ENCODE results near the gene LRRC10B.
"Not testable (repeated sequence)": the region's sequence is repeated elsewhere in the genome, so short reads cannot be mapped to it uniquely, and the experiment has no call there.

Gene LRRC10B

DNA sequence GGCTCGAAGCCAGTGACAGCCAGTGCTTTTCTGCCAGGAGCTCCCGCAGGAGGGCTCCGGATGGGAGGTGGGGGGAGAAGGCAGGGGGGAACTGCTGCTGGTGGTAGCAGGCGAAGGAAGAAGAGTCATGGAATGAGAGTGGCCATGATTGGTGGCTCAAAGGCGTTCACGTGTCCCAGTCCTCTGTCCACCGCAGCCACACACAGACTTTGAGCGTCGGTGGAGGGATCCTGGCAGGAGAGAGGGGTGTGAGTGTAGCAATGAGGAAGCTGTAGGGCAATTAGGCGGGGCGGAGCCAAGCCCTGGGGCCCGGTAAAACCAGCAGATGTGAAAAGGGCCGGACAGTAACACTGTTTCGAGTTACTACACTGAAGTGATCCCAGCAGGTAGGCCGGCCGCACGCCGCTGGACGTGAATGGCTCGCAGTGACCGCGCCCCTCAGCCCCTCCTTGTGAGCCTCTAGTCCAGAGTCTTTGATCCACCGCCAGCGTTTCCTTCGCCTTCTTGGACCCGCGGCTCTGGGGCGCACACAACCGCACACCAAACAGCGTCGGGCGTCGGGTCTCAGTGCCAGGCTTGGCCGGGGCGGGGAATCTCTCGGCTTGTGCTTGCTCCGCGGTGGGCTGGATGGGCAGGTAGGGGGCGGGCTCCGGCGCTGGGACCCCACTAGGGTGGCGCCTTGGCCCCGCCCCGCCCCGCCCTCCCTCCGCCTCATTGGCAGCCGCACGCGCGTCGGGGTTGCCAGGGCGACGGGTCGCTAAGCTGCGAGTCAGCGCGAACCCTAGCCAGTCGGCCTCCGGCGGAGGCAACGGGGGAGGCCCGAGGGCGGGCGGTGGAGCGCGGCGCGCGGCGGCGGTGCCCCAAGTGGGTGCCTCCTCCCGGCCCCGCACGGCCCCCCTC lies at the start of gene LRRC10B:
TSS of gene LRRC10B (plus strand) at position 788 of the 900 bp plus-strand sequence. CDS start 250 bp downstream, outside the sequence.
- no peak within 1 kb of the TSS for H3K27ac ChIP-seq (ENCODE audit: low read depth, low read length)
- peak within 1 kb of the TSS; percentile 27 for H3K9ac ChIP-seq (ENCODE audit: low read length)
- H3K4me1 ChIP-seq (ENCODE audit: control insufficient read depth, insufficient read depth, low read length), result peaks cover 29% of the 10 kb centered on the region
- no peaks in the 10 kb centered on the region for H3K9me3 ChIP-seq (ENCODE audit: control insufficient read depth, insufficient read depth, low read depth, low read length)
- peaks cover 46% of the 10 kb centered on the region for H3K27me3 ChIP-seq (ENCODE audit: control insufficient read depth, insufficient read depth, low read length)
- no peaks in the 10 kb centered on the region for H3K36me3 ChIP-seq (ENCODE audit: control insufficient read depth, insufficient read depth, low read length)
- H3K4me3 ChIP-seq (ENCODE audit: low read depth, low read length), result peak within 1 kb of the TSS; percentile 73

DNA sequence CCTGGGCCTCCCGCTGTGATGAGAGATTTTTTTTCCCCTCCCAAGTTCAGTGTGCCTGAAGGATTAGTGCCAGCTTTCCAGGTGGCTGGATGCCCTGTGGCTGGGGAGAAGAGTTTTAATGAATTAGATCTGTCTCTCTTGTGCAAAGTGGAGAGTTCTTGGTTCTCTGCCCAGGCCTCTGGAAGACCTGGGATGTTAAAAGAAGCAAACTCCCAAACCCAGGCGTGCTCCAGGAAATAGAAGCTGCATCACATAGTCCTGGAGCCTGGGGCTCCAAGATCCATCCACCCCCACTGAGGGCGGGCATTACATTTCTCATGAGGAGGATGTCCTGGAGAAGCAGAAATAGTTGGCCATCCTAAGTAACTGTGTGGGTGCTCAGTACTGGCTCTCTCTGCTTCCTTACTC lies 48.1 kb upstream of the LRRC10B start:
- Histone ChIP-seq H3K27ac (ENCODE audit: low read depth, low read length) (no peak overlapping the region), H3K27me3 (ENCODE audit: control insufficient read depth, insufficient read depth, low read length) (no peaks in the 10 kb centered on the region), H3K4me1 (ENCODE audit: control insufficient read depth, insufficient read depth, low read length) (no peaks in the 10 kb centered on the region), H3K9me3 (ENCODE audit: control insufficient read depth, insufficient read depth, low read depth, low read length) (no peaks in the 10 kb centered on the region), H3K36me3 (ENCODE audit: control insufficient read depth, insufficient read depth, low read length) (peaks cover 3% of the 10 kb centered on the region; the same call in 1 of the 2 replicates), H3K4me3 (ENCODE audit: low read depth, low read length) (no peak overlapping the region), H3K9ac (ENCODE audit: low read length) (no peak overlapping the region)

DNA sequence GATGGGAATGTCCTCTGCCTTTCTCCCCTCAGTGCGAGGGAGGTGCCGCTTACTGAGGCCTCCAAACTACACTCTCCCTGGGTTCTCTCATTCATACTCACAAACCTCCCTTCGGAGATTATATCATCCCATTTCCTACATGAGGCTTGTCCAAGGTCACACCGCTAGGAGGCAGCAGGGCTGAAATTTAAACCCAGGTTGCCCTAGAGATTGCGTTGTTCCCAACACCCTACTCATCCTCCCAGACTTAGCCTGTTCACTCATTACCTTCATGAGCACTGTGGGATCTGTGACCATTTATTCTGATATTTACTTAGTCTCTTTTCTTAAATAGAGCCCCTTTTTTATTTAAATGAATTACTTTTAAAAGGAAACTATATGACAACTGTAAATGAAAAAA lies 47.6 kb upstream of the LRRC10B start:
- Histone ChIP-seq H3K4me1 (ENCODE audit: control insufficient read depth, insufficient read depth, low read length) (no peaks in the 10 kb centered on the region), H3K36me3 (ENCODE audit: control insufficient read depth, insufficient read depth, low read length) (no peaks in the 10 kb centered on the region)

DNA sequence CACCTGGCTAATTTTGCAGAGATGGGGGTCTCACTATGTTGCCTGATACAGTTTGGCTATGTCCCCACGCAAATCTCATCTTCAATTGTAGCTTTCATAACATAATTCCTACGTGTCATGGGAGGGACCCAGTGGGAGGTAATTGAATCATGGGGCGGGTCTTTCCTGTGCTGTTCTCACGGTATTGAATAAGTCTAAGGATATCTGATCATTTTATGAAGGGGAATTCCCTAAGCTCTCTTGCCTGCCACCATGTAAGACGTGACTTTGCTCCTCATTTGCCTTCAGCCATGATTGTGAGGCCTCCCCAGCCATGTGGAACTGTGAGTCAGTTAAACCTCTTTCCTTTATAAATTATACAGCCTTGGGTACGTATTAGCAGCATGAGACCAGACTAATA lies 40.9 kb upstream of the LRRC10B start:
- not testable (repeated sequence) for H3K27me3 ChIP-seq (ENCODE audit: control insufficient read depth, insufficient read depth, low read length); H3K36me3 ChIP-seq (ENCODE audit: control insufficient read depth, insufficient read depth, low read length); H3K9ac ChIP-seq (ENCODE audit: low read length); H3K4me3 ChIP-seq (ENCODE audit: low read depth, low read length); H3K4me1 ChIP-seq (ENCODE audit: control insufficient read depth, insufficient read depth, low read length); H3K9me3 ChIP-seq (ENCODE audit: control insufficient read depth, insufficient read depth, low read depth, low read length); H3K27ac ChIP-seq (ENCODE audit: low read depth, low read length)

More for the DNA sequence above, 47.6 kb upstream of the LRRC10B start:
- Histone ChIP-seq H3K27ac (ENCODE audit: low read depth, low read length) (no peak overlapping the region), H3K9ac (ENCODE audit: low read length) (no peak overlapping the region), H3K9me3 (ENCODE audit: control insufficient read depth, insufficient read depth, low read depth, low read length) (no peaks in the 10 kb centered on the region), H3K4me3 (ENCODE audit: low read depth, low read length) (no peak overlapping the region), H3K27me3 (ENCODE audit: control insufficient read depth, insufficient read depth, low read length) (no peaks in the 10 kb centered on the region)

DNA sequence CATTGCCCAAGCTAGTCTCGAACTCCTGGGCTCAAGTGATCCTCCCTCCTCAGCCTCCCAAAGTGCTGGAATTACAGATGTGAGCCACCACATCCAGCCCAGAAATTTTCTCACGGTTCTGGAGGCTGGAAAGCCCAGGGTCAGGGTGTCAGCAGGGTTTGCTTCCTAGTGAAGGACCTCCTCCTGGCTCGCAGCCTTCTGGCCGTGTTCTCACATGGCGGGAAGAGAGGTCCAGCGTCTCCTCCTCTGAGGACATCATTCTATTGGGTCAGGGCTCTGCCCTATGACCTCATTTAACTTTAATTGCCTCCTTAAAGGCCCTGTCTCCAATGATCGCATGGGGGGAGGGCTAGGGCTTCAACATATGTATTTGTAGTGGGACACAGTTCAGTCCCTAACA lies 40.5 kb upstream of the LRRC10B start:
- Histone ChIP-seq H3K36me3 (ENCODE audit: control insufficient read depth, insufficient read depth, low read length) (no peaks in the 10 kb centered on the region; the same call in 1 of the 2 replicates), H3K4me1 (ENCODE audit: control insufficient read depth, insufficient read depth, low read length) (no peaks in the 10 kb centered on the region), H3K27ac (ENCODE audit: low read depth, low read length) (0 out of 2 replicates have a peak overlapping the region, but pooled peaks have one; percentile 8), H3K27me3 (ENCODE audit: control insufficient read depth, insufficient read depth, low read length) (no peaks in the 10 kb centered on the region), H3K4me3 (ENCODE audit: low read depth, low read length) (no peak overlapping the region), H3K9me3 (ENCODE audit: control insufficient read depth, insufficient read depth, low read depth, low read length) (no peaks in the 10 kb centered on the region), H3K9ac (ENCODE audit: low read length) (no peak overlapping the region)

DNA sequence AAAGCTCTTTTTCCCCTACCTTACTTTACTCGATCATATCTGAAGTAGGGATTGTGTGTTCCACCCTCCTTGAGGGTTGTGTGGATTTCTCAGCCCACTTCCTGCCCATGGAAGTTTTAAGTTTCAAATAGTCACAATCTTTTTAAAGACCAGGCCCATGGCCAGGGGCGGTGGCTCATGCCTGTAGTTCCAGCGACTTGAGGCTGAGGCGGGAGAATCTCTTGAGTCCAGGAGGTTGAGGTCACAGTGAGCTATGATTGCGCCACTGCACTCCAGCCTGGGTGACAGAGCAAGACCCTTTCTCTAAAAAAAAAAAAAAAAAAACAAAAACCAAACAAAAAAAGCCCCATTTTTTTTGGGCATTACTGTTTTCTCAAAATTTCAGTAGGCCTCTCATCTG lies 36.3 kb upstream of the LRRC10B start:
- Histone ChIP-seq H3K27me3 (ENCODE audit: control insufficient read depth, insufficient read depth, low read length) (no peaks in the 10 kb centered on the region), H3K9ac (ENCODE audit: low read length) (no peak overlapping the region), H3K4me1 (ENCODE audit: control insufficient read depth, insufficient read depth, low read length) (peaks cover under 1% of the 10 kb centered on the region; the same call in 1 of the 2 replicates), H3K27ac (ENCODE audit: low read depth, low read length) (no peak overlapping the region), H3K36me3 (ENCODE audit: control insufficient read depth, insufficient read depth, low read length) (no peaks in the 10 kb centered on the region; the same call in 1 of the 2 replicates), H3K4me3 (ENCODE audit: low read depth, low read length) (no peak overlapping the region), H3K9me3 (ENCODE audit: control insufficient read depth, insufficient read depth, low read depth, low read length) (no peaks in the 10 kb centered on the region)

DNA sequence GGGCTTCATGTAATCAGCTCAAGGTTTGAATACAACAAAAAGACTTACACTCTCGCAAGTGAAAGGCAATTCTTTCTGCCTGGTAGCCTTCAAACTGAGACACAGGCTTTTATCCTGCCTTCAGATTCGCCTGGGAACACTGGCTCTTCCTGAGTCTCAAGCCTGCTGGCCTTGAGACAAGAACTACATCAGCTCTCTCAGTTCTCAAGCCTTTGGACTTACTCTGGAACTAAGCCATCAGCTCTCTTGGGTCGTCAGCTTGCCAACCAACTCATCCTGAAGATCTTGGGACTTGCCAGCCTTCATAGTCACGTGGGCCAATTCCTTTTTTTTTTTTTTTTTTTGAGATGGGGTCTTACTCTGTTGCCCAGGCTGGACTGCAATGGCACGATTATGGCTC lies 35.7 kb upstream of the LRRC10B start:
- no peaks in the 10 kb centered on the region; the same call in 1 of the 2 replicates for H3K36me3 ChIP-seq (ENCODE audit: control insufficient read depth, insufficient read depth, low read length)
- H3K27ac ChIP-seq (ENCODE audit: low read depth, low read length), result no peak overlapping the region
- H3K4me3 ChIP-seq (ENCODE audit: low read depth, low read length), result no peak overlapping the region
- H3K9me3 ChIP-seq (ENCODE audit: control insufficient read depth, insufficient read depth, low read depth, low read length), result no peaks in the 10 kb centered on the region
- no peak overlapping the region for H3K9ac ChIP-seq (ENCODE audit: low read length)
- no peaks in the 10 kb centered on the region for H3K27me3 ChIP-seq (ENCODE audit: control insufficient read depth, insufficient read depth, low read length)
- peaks cover 4% of the 10 kb centered on the region; the same call in 1 of the 2 replicates for H3K4me1 ChIP-seq (ENCODE audit: control insufficient read depth, insufficient read depth, low read length)

DNA sequence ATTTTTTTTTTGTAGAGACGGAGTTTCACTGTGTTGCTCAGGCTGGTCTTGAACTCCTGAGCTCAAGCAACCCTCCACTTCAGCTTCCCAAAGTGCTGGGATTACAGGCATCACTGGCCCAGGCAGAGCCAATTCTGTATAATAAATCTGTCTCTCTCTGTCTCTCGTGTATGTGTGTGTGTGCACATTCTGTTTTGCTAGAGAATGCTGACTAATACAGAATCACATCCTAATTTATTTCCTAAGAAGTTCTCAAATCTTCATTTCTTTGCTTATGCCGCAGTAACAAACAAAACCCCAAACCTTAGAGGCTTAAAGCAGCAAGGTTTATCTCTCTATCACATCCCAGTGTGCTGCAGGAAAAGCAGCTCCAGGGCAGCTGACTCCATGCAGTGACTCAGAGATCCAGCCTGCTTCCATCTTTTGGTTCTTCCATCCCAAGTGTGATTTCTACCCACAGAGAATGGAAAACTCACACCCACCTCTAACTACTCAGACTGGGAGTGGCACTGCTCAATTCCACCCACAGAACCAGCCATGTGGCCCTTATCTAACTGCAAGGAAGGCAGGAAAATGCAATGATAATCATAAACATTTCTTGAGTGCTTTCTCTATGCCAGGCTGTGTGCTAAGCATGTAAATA lies 35.1 kb upstream of the LRRC10B start:
- no peak overlapping the region for H3K4me3 ChIP-seq (ENCODE audit: low read depth, low read length)
- H3K27me3 ChIP-seq (ENCODE audit: control insufficient read depth, insufficient read depth, low read length), result no peaks in the 10 kb centered on the region
- no peaks in the 10 kb centered on the region for H3K36me3 ChIP-seq (ENCODE audit: control insufficient read depth, insufficient read depth, low read length)
- H3K9me3 ChIP-seq (ENCODE audit: control insufficient read depth, insufficient read depth, low read depth, low read length), result no peaks in the 10 kb centered on the region
- H3K27ac ChIP-seq (ENCODE audit: low read depth, low read length), result no peak overlapping the region
- peaks cover 7% of the 10 kb centered on the region; the same call in 1 of the 2 replicates for H3K4me1 ChIP-seq (ENCODE audit: control insufficient read depth, insufficient read depth, low read length)
- no peak overlapping the region for H3K9ac ChIP-seq (ENCODE audit: low read length)

DNA sequence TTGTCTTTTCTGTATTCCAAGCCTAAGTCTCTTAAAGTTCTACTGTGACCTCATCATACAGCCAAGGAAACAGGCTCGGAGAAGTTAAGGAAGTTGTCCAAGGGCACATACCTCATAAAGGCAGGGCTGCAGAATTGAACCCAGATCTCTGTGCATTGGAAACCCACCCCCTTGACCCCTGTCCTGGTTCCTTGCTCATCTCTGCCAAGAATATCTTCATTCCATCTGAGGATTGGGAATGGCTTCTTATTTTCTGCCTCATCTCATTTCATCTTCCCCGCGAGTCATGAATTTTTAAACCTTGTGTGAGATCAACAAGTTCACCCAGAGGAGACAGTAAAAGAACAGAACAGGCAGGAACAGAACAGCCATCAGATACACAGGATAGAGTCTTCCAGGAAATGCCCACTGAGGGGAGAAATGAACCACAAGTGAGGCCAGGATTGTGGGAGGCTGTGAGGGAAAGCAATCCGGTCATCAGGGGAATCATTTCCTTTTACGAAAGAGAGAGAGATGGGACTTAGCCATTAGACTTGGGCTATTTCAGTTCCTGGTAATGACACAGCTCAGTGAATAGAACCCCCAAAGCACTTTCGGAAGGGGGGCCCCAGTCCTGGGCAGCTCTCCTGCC lies 34.4 kb upstream of the LRRC10B start:
- Histone ChIP-seq H3K9me3 (ENCODE audit: control insufficient read depth, insufficient read depth, low read depth, low read length) (no peaks in the 10 kb centered on the region), H3K27me3 (ENCODE audit: control insufficient read depth, insufficient read depth, low read length) (no peaks in the 10 kb centered on the region), H3K4me1 (ENCODE audit: control insufficient read depth, insufficient read depth, low read length) (peaks cover 7% of the 10 kb centered on the region; the same call in 1 of the 2 replicates), H3K9ac (ENCODE audit: low read length) (no peak overlapping the region), H3K4me3 (ENCODE audit: low read depth, low read length) (no peak overlapping the region), H3K27ac (ENCODE audit: low read depth, low read length) (no peak overlapping the region), H3K36me3 (ENCODE audit: control insufficient read depth, insufficient read depth, low read length) (no peaks in the 10 kb centered on the region)

DNA sequence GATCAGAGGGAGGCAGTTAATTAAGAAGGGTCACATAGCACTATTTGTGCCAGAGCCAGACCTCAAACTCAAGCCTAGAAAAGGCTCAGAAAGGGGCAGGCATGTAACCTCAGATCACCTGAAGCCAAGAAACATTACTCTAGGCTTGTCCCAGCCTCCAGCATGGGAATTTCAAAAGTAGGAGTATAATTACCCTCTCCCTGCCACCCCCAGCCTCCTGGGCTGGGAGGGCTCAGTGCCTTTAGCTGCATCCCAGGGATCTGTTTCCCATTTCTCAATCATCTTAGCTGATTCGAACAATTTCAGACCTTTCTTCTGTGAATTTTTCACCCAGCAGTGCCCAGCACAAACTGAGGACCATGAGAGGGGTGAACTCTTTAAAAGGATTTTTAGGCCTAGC lies 33.1 kb upstream of the LRRC10B start:
- Histone ChIP-seq H3K36me3 (ENCODE audit: control insufficient read depth, insufficient read depth, low read length) (no peaks in the 10 kb centered on the region), H3K27me3 (ENCODE audit: control insufficient read depth, insufficient read depth, low read length) (no peaks in the 10 kb centered on the region), H3K9me3 (ENCODE audit: control insufficient read depth, insufficient read depth, low read depth, low read length) (no peaks in the 10 kb centered on the region), H3K9ac (ENCODE audit: low read length) (no peak overlapping the region), H3K4me3 (ENCODE audit: low read depth, low read length) (no peak overlapping the region), H3K4me1 (ENCODE audit: control insufficient read depth, insufficient read depth, low read length) (peaks cover 7% of the 10 kb centered on the region; the same call in 1 of the 2 replicates), H3K27ac (ENCODE audit: low read depth, low read length) (no peak overlapping the region)

Measured in HUES6 (cell line).